HG02798 (cell line): ENCODE data around the gene ABAT.
"Not testable (repeated sequence)": the region's sequence is repeated elsewhere in the genome, so short reads cannot be mapped to it uniquely, and the experiment has no call there.

ENCODE experiments used
- ATAC-seq: cut with Tn5 transposase; IDR thresholded peaks from one replicate; pipeline ENCODE4 v1.9.1; 2021; ENCODE audit warnings: mild to moderate bottlenecking; ENCODE audit not compliant: unreplicated experiment, poor library complexity

The ABAT gene

GRCh38 chr16:8739151-8739550 is 64.7 kb downstream of the ABAT start:
- ATAC-seq: no peak

- no peak for ATAC-seq
These were observed 65.7 kb downstream of the ABAT start for GRCh38 chr16:8739989-8740704.

- no peak for ATAC-seq
These were observed 66.4 kb downstream of the ABAT start for GRCh38 chr16:8740775-8741355.

GRCh38 chr16:8741636-8742035 is 67.2 kb downstream of the ABAT start:
- no peak for ATAC-seq

- ATAC-seq: no peak
These were observed 67.7 kb downstream of the ABAT start for GRCh38 chr16:8742068-8742467.

GRCh38 chr16:8748944-8749343 is 74.5 kb downstream of the ABAT start:
- not testable (repeated sequence) for ATAC-seq

- no peak for ATAC-seq
These were observed 77.3 kb downstream of the ABAT start for GRCh38 chr16:8751481-8752311.

- no peak for ATAC-seq
These were observed 78.3 kb downstream of the ABAT start for GRCh38 chr16:8752706-8753105.

GRCh38 chr16:8753416-8754054 is 79.1 kb downstream of the ABAT start:
- ATAC-seq: no peak

GRCh38 chr16:8756755-8757154 is 82.3 kb downstream of the ABAT start:
- no peak for ATAC-seq

- ATAC-seq: no peak
These were observed 83.6 kb downstream of the ABAT start for GRCh38 chr16:8758022-8758421.

GRCh38 chr16:8760021-8760420 is 85.6 kb downstream of the ABAT start:
- no peak for ATAC-seq

- ATAC-seq: no peak
These were observed 86.7 kb downstream of the ABAT start for GRCh38 chr16:8761078-8761477.

GRCh38 chr16:8762254-8762653 is 87.8 kb downstream of the ABAT start:
- ATAC-seq: no peak

GRCh38 chr16:8763083-8763482 is 88.7 kb downstream of the ABAT start:
- no peak for ATAC-seq

GRCh38 chr16:8763899-8764298 is 89.5 kb downstream of the ABAT start:
- no peak for ATAC-seq

GRCh38 chr16:8764525-8765250 is 90.3 kb downstream of the ABAT start:
- ATAC-seq: no peak

- no peak for ATAC-seq
These were observed 92.8 kb downstream of the ABAT start for GRCh38 chr16:8767176-8767575.

GRCh38 chr16:8768283-8768682 is 93.9 kb downstream of the ABAT start:
- ATAC-seq: no peak

GRCh38 chr16:8768692-8769091 is 94.3 kb downstream of the ABAT start:
- no peak for ATAC-seq
